Measurements from ENCODE around the gene SMYD3. TPM values are rescaled to one million over a fixed set of nuclear protein-coding genes. Genes with fewer than 3 reads are reported as not detected.
"Not testable (repeated sequence)": the region's sequence is repeated elsewhere in the genome, so short reads cannot be mapped to it uniquely, and the experiment has no call there.

Gene SMYD3
- polyA plus RNA-seq, 3 donors, result 4.8 to 12.4 (median 7.1) TPM

DNA sequence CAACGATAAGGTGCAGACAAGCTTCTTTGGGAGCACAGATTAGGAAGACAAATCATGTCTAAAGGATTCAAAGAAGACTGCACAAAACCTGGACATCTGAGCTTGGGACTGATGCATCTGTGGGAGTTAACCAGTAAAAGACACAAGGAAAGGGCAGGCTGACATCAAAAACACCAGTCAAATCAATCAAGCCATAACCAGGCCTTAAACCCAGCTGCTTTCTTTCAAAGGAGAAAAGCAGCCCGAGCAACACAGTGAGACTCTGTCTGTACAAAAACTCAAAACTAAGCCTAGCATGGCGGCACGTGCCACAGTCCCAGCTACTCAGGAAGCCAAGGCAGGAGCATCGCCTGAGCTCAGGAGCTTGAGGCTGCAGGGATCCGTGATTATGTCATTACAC lies 411.6 kb downstream of the SMYD3 start:
- WGBS, 3 donors, result 81 to 85% (median 84%) methylated on average over 6 of the region's 6 CpGs
- H3K27ac ChIP-seq (ENCODE audit: low read depth, low read length), result no peak overlapping the region

GRCh38 chr1:246093230-246093629 lies 413.8 kb downstream of the SMYD3 start:
- no peak overlapping the region for H3K27ac ChIP-seq (ENCODE audit: low read depth, low read length)
- WGBS, 3 donors, result 90 to 98% (median 92%) methylated on average over 4 of the region's 4 CpGs

DNA sequence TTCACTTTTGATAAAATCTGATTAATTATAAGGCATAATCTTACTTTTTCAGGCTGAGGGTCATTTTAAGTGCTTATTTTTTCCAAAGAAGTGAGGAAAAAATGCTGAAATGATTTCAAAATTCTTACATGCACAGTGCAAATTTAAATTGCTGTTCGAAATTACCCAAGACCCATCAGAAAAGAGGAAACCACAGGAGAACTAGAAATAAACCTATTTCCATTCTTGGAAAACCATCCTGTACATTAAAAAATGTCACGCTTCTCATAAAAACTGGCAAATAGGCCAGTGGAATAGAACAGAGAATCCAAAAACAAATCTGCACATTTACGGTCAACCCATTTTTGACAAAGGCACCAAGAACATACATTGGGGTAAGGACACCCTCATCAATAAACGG lies 414.9 kb downstream of the SMYD3 start:
- 61 to 96% (median 67%) methylated on average over 4 of the region's 4 CpGs for WGBS, 3 donors
- no peak overlapping the region for H3K27ac ChIP-seq (ENCODE audit: low read depth, low read length)

- H3K27ac ChIP-seq (ENCODE audit: low read depth, low read length), result no peak overlapping the region
- 71 to 78% (median 77%) methylated on average over 4 of the region's 4 CpGs for WGBS, 3 donors
Measured at GRCh38 chr1:246091477-246091876, 415.6 kb downstream of the SMYD3 start.

DNA sequence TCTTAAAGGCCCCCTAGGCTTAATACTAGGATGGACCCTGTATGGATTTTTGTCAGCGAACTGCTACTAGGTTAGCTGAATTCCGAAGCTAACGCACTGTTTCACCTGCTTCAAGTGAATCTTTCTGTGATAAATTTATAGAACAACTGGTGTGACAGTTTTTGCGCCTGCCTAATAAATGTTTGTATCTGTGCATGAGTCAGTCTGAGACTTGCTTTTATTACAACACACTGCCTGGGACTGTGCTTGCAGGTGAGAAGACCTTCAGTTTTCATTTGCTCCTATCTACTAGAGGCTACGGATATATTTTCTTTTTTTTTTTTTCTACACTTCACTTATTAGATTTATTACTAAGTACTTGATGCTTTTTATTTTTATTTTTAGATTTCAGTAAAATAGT lies 420.9 kb downstream of the SMYD3 start:
- 93 to 95% (median 95%) methylated on average over 5 of the region's 5 CpGs for WGBS, 3 donors
- no peak overlapping the region for H3K27ac ChIP-seq (ENCODE audit: low read depth, low read length)

- H3K27ac ChIP-seq (ENCODE audit: low read depth, low read length), result no peak overlapping the region
- WGBS, 3 donors, result 84 to 94% (median 94%) methylated on average over 6 to 9 of the region's 9 CpGs
Measured at GRCh38 chr1:246083416-246083815, 423.7 kb downstream of the SMYD3 start.

DNA sequence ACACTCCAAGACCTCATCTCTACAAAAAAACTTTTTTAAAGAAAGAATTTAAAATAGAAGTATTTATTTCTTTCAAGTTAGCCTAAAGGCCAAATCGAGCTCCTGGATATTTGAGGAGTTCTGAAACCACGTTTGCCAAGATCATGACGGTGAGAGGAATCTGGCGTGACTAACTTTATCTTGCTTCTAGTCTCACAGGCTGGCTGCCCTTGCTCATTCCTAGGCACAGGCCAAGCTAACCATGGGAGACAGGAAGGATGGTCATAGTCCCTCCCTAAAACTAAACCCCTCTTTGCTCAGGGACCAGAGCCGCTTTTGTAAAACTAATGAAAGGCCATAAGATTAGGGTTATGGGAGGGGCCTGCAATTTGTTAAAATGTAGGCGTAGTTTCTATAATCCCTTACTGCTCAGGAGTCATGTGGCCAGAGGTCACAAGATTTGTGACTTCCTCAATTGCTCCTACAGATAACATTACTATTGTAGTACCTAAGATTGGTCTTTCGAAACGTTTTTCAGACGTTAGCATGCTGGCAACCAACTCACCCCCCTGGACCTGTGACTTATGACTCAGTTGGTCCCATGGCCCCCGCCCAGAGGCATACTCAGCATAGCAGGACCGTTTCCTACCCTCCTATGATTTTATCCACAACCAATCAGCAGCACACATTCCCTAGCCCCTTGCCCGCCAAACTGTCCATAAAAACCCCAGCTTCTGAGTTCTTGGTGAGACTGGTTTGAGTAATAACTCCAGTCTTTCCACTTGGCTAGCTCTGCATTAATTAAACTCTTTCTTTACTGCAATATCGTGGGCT lies 425.0 kb downstream of the SMYD3 start:
- 94 to 95% (median 95%) methylated on average over 13 of the region's 13 CpGs for WGBS, 3 donors
- no peak overlapping the region for H3K27ac ChIP-seq (ENCODE audit: low read depth, low read length)

DNA sequence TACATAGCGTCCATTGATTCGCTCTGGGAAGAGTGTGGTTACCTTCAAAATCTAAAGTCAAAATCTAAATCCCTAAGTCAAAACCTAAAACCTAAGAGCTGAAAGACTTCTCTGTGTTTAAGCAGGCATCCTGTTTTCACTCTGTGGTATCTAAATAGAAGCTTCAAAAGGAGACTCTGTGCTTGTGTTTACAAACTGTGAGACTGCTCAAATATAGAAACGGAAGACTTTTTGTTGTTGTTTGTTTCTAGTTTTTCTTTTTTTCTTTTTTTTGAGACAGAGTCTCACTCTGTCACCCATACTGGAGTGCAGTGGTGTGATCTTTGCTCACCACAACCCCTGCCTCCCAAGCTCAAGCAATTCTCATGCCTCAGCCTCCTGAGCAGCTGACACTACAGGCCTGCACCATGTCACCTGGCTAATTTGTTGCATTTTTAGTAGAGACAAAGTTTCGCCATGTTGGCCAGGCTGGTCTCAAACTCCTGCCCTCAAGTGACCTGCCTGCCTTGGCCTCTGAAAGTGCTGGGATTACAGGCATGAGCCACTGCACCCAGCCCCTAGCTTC lies 425.9 kb downstream of the SMYD3 start:
- H3K27ac ChIP-seq (ENCODE audit: low read depth, low read length), result no peak overlapping the region
- 94 to 98% (median 94%) methylated on average over 4 of the region's 4 CpGs for WGBS, 3 donors

DNA sequence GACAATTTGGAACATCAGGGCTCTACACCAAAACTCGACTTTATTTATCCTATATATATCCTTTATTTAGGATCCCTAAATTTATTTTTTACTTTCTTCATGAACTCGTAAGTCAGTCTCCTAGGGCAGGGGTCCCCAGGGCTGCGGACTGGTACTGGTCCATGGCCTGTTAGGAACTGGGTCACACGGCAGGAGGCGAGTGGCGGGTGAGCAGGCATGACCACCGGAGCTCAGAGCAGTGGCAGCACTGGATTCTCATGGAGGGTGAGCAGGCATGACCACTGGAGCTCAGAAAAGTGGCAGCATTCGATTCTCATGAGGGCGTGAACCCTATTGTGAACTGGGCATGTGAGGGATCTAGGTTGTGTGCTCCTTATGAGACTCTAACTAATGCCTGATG lies 427.0 kb downstream of the SMYD3 start:
- WGBS, 3 donors, result 94 to 97% (median 95%) methylated on average over 9 of the region's 9 CpGs
- H3K27ac ChIP-seq (ENCODE audit: low read depth, low read length), result no peak overlapping the region

DNA sequence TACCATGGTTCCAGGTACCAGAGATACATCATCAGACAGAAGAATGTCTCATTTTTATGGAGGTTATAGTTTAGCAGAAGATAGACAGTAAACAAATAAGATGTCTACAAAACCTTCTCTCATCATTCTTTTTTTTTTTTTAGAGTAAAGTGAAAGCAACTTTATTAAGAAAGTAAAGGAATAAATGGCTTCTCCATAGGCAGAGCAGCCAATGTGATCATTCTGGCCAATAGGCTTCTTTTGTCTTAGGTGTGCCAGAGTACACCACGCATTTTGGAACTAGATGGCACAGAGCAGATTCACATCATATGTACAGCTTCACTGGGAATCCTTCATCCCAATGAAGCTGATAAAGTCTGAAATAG lies 428.2 kb downstream of the SMYD3 start:
- 92 to 98% (median 93%) methylated on average over 1 of the region's 1 CpG for WGBS, 3 donors

DNA sequence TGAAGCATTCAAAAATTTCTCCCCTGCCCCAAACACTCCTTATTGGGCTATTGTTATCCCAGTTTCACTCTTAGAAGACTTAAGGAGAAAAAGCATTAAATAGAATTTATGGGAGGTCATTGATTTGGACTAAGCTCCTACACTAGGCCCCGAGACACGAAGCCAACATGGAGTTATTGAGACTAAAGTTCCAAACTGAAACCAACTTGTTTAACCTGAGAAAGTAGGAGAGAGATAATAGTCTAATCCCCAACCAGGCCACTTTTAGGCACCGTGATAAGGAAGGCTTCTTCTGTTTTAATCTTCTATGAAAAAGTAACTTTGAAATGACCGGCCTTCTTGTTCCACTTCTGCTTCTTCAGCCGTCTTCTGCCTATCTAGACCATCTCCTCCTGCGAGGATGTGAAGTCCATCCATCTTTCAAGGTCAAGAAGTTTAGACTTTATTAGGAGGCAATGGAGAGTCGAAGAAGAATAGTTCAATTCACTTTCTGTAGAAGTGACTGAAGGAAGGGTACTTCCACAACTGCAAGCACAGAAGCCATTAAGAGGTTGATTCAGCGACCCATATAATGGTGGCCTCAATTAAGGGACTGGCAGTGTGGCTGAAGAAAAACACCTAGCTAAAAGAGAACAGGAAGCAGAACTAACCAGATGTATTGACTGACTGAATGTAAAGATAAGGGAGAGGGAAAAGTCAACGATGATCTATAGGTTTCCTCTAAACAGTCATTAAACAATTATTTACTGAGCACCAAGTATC lies 428.8 kb downstream of the SMYD3 start:
- no peak overlapping the region for H3K27ac ChIP-seq (ENCODE audit: low read depth, low read length)
- 80 to 83% (median 82%) methylated on average over 9 of the region's 9 CpGs for WGBS, 3 donors

More for the DNA sequence above, 428.2 kb downstream of the SMYD3 start:
- H3K27ac ChIP-seq (ENCODE audit: low read depth, low read length), result no peak overlapping the region

DNA sequence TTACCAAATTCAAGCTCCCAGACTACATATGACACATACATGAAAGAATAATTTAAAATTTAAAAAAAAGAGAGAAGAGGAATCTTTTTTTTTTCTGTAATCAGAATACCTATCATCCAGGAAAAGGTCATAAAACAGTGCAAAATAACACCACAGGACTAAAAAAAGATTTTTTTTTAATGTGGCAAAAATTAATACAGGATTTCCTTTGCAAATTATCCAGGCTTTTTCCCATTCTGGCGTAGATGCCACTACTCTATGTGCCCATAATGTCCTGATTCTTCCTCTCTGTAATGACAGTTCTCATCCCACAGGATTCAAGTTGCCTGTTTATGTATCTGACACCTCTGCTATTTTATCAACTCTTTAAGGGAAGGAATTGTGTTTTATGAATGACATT lies 429.6 kb downstream of the SMYD3 start:
- WGBS, 3 donors, result 31 to 94% (median 68%) methylated on average over 1 of the region's 1 CpG
- H3K27ac ChIP-seq (ENCODE audit: low read depth, low read length), result no peak overlapping the region

DNA sequence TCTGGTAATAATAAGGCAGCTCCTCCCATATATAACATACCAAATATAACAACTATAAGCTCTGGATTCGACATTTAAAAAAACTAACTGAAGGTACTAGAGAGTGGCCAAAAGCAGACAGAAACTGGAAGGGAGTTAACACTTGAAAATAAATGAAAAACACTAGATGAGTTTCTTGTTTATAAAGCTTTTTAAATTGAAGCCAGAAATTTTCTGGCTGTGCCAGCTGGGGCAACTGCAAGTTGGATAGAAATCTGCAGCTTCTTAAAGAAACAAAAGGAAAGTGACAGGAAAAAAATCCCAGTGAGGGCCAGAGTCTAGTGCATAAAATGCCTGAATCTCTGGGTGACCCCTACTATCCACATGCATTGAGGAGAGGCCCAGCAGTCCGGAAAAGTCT lies 432.7 kb downstream of the SMYD3 start:
- WGBS, 3 donors, result 91 to 93% (median 92%) methylated on average over 2 of the region's 2 CpGs
- H3K27ac ChIP-seq (ENCODE audit: low read depth, low read length), result no peak overlapping the region

DNA sequence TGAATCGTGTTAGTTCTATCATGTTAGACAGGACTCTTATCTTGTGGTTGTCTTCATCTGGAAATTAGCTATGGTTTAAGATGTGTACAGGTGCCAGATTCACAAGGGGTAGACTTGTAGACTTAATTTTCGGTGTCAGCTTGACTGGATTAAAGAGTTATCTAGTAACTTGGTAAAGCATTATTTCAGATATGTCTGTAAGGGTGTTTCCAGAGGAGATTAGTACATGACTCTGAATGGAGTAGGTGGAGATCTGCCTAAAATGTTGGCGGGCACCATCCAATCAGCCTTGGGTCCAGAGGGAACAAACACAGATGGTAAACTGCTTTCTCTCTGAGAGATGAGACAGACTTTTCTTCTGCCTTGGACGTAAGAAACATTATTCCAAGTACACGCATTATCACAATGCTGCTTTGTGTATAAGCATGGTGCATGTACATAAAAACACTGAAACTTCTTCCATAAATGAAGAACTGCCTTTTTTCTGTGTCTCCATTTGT lies 434.6 kb downstream of the SMYD3 start:
- no peak overlapping the region for H3K27ac ChIP-seq (ENCODE audit: low read depth, low read length)
- 82 to 93% (median 91%) methylated on average over 5 of the region's 5 CpGs for WGBS, 3 donors

DNA sequence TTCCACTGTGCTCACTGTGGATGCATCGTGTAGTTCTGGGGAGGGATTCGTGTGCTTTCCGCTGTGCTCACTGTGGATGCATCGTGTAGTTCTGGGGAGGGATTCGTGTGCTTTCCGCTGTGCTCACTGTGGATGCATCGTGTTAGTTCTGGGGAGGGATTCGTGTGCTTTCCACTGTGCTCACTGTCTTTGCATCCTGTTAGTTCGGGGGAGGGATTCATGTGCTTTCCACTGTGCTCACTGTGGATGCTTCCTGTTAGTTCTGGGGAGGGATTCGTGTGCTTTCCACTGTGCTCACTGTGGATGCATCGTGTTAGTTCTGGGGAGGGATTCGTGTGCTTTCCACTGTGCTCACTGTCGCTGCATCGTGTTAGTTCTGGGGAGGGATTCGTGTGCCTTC lies 435.1 kb downstream of the SMYD3 start:
- not testable (repeated sequence) for H3K27ac ChIP-seq (ENCODE audit: low read depth, low read length)
- WGBS, 3 donors, result 58 to 75% (median 65%) methylated on average over 10 to 14 of the region's 15 CpGs

- H3K27ac ChIP-seq (ENCODE audit: low read depth, low read length), result not testable (repeated sequence)
- 66 to 80% (median 70%) methylated on average over 11 of the region's 11 CpGs for WGBS, 3 donors
Measured at GRCh38 chr1:246071561-246071960, 435.5 kb downstream of the SMYD3 start.

GRCh38 chr1:246069581-246069980 lies 437.5 kb downstream of the SMYD3 start:
- whole genome bisulfite sequencing, 3 donors, result 90 to 93% (median 92%) methylated on average over 6 of the region's 6 CpGs
- H3K27ac ChIP-seq (ENCODE audit: low read depth, low read length), result no peak overlapping the region

GRCh38 chr1:246068619-246069509 lies 438.2 kb downstream of the SMYD3 start:
- WGBS, 3 donors, result 80 to 93% (median 90%) methylated on average over 7 of the region's 7 CpGs
- no peak overlapping the region for H3K27ac ChIP-seq (ENCODE audit: low read depth, low read length)

Measured in adipose tissue (tissue), 3 donors.